Muscle of back (tissue), 11 donors: ENCODE measurements around the gene DOCK3. TPM values are rescaled to one million over a fixed set of nuclear protein-coding genes. Genes with fewer than 3 reads are reported as not detected.
"Not testable (repeated sequence)": the region's sequence is repeated elsewhere in the genome, so short reads cannot be mapped to it uniquely, and the experiment has no call there.

Source experiments
- DNase-seq, 3 donors: peaks; one replicate each; pipeline versions ENCODE4 v3.0.0 to v3.0.0-alpha.2; 2013
- polyA plus RNA-seq, 10 donors: library from polyadenylated mRNA; unstranded; fragments of 120-200 nt; gene quantifications; one replicate each; pipeline ENCODE4 v1.2.1, GENCODE V29; 2013; ENCODE audit not compliant: insufficient read length in 10 of 10

Gene DOCK3
- polyA plus RNA-seq, 10 donors = 0.07 to 0.76 (median 0.22) TPM

GRCh38 chr3:50650018-50650417 lies 24.7 kb upstream of the DOCK3 start:
- DNase-seq = no peak

- no peak for DNase-seq
These were observed 23.3 kb upstream of the DOCK3 start for GRCh38 chr3:50651445-50651844.

GRCh38 chr3:50651920-50652529 lies 22.7 kb upstream of the DOCK3 start:
- DNase-seq = no peak

GRCh38 chr3:50652709-50653108 lies 22.0 kb upstream of the DOCK3 start:
- no peak for DNase-seq

DNA sequence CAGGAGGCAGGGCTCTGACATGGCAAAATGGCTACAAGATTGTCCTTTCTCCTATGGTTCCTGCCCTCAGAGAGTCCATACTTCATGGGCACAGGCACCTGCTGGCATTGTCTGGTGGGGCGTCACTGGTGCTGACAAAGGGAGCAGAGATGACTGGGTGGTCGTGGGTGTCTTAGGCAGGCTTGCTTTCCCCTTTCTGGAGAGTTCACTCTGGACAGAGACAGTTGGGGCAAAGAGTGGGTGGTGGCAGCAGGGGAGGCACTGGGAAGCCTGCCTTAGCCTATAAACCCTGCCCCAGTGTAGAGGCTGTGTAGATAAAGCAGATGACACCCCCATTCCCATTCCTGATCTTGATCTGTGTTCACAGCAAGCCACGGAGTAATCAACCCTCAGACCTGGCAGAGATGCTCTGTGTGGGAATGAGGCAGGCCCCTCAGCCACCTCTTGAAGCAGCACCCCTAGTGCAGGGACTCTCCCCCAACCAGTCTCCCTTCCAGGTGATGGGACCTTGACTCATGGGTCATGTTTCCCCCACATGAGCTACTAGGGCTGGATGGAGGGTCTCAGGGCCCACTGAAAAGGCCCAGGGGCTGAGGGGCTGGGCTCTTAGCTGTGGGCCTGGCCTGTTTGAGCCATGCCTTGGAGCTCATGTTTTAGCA lies 20.7 kb upstream of the DOCK3 start:
- DNase-seq = no peak

DNA sequence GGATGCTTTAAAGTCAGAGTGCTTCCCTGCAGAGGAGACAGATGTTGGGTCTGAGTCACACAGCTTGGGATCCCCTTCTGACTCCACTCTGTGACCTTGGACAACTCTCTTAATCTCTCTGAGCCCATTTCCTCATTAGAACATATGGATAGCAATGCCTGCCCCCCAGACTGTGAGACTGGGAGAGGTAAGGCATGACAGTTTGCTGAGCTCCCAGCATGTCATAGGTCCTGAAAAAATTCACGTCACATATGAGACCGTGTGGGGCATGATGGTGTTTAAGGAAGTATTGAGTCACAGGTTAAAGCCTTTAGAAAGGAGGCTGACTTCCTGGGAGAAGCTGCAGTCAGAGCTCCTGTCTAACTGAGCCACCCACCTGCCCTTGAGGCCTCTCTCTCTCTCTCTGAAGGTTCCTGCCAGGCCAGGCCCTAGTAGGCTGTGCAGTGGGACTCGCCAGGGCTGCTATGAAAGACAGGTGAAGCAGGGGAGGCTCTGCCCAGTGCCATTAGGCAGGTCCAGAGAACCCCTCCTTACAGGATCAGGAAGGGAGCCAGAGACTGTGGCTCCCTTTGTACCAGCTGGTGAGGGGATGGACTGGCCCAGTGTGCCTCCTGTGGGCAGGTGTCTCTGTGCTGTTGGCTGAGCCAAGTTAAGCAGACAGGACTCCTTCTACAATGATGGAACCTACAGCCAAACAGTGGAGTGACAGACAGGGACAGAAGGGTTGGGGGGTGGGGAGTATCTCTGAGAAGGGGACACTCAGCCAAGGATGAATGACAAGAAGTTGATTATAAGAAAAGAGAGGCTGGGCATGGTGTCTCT lies 19.5 kb upstream of the DOCK3 start:
- DNase-seq = no peak

DNA sequence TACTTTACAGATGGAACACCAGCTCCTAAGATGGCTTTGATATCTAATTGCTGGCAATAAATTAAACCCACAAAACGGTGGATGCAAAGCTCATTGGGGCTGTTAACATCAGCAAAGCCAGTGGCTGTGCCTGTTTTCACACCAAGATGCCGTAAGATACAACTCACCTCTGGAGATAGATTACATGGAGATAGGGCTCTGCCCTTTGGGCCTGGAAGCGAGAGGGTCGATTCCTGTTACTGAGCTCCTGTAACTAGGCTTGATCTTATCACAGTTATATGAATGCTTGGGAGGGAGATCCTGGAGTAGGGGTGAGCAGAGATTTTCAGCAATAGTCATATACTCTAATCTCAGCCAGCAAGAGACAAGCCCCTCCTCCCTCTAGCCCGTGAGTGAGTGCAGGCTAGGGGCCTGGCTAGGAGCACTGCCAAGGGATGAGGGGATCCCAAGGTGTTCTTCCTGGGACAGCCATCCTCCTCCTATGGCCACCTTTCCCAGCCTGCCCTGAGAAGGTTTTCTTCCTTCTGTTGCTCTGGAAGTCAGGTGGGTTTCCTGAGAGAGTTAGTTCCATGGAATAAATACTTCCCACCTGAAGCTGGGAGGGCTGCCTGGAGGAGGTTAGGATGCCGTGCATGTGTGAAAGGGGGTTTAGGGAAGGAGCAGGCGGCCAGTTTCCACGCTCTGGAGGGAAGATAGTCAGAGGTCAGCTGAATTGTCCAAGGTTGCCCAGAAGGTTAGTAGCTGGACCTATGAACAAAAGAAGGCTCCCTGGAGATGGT lies 18.1 kb upstream of the DOCK3 start:
- DNase-seq = no peak

GRCh38 chr3:50657407-50657806 lies 17.3 kb upstream of the DOCK3 start:
- no peak for DNase-seq

GRCh38 chr3:50657816-50658215 lies 16.9 kb upstream of the DOCK3 start:
- no peak for DNase-seq

GRCh38 chr3:50658416-50658815 lies 16.3 kb upstream of the DOCK3 start:
- no peak for DNase-seq

- DNase-seq = no peak
These were observed 15.9 kb upstream of the DOCK3 start for GRCh38 chr3:50658831-50659230.

DNA sequence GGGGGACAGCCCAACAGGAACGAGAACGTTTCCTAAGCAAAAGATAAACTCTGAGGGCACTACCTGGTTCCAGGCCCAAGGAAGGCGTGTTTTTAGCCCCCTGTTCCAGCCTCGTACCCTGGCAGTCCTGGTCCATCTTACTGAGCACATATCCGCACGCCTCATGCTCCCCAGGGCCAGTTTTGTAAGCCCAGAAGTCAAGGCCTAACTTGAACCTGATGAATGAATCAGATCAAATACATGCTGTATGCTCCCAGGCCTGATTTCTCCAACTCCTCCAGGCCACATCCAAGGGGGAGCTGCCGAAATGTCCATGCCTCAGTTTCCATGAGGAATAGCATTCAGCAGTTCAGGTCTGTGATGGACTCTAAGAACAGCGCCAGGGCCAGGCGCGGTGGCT lies 14.3 kb upstream of the DOCK3 start:
- no peak for DNase-seq

DNA sequence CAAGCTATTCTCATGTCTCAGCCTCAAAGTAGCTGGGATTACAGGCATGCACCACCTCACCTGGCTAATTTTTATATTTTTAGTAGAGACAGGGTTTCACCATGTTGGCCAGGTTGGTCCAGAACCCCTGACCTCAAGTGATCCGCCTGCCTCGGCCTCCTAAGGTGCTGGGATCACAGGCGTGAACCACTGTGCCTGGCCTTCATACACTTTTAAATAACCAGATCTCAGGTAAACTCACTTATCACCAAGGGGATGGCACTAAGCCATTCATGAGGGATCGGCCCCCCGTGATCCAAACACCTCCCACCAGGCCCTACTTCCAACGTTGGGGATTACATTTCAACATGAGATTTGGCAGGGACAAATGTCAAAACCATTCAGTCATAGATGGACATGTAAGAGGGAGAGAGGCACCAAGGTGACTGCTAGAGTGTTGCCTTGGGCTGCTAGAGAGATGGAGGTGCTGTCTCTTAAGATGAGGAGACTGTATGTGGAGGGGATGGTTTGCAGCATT lies 13.3 kb upstream of the DOCK3 start:
- DNase-seq = no peak

- DNase-seq = no peak
These were observed 12.3 kb upstream of the DOCK3 start for GRCh38 chr3:50662408-50662807.

DNA sequence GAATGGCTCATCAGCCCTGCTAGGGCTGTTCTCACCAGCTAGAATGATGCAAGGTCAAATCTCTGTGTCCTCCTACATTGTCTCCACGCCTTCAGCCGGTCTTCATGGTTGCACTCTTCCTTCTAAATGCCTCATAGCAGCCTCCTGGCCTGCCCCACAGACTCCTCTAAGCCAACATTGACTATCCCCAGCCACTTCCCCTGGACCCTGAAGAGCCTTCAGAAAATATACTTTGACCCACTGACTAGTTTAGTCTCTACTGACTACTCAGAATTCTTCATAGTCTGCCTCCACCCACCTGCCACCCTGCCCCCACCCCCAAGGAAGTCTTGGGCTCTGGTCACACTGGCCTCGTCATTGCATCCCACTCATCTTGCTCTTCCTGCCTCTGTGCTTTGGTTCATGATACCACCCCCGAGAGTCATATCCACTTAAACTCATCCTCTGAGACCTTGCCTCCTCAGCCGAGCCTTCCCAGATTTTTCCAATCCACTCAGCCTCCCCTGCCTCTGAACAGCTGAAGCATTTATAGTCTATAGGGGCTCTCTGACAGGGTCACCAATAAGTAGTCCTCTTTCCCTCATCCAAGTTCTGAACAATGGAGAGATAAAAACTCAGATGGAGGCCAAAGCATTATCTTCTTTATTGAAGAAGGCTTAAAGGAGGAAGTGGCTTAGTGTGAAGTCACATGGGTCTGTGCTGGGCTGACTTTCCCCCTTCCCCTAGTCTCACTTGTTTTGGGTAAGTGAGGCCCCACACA lies 9.5 kb upstream of the DOCK3 start:
- DNase-seq = no peak

GRCh38 chr3:50665841-50666115 lies 8.9 kb upstream of the DOCK3 start:
- DNase-seq = not testable (repeated sequence)

DNA sequence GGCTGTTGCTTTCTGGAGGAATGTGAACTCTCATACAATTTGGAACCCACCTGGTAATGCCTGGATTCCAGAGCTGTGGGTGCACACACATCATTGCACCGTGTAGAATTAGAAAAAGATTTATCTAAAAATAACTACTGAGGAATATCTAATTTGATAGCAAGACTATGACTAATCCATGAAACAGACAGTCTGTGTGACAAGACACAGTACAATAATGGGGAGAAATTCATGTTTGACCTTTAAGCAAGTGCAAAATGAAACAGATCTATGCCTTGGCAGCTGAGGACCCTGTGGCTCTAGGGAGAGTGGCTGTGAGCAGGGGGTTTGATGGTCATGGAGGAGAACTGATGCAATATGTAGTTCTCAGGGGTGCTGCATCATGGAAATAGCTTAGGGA lies 7.9 kb upstream of the DOCK3 start:
- DNase-seq = no peak

GRCh38 chr3:50671331-50671730 lies 3.4 kb upstream of the DOCK3 start:
- peak in 1 of 3 donors; percentile 38 for DNase-seq

DNA sequence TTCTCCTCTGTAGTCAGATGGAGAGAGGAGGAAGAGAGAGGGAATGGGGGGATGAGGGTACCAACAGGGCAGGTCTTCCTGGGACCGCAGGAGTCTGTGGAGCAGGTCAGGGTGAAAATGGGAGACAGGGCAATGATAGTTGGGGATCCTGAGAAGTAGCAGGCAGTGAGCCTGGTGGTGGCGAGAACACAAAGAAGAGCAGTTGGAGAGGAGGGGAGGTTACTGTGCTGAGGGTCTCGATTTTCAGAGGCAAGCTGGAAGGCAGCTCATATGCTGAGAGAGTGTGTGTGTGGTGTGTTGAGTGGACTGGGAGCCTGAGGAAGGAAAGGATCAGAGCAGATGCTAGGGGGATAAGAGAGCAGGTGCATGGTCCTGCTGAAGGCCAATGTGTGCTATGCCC lies 2.1 kb upstream of the DOCK3 start:
- DNase-seq = no peak

- DNase-seq = no peak
These were observed 796 bp upstream of the DOCK3 start for GRCh38 chr3:50673931-50674330.
